H1 (cell line): Measurements from ENCODE around the gene SLC13A5. TPM values are rescaled to one million over a fixed set of nuclear protein-coding genes. Genes with fewer than 3 reads are reported as not detected.

Experiments used
- CTCF ChIA-PET: fragments of 300-600 bp; sonication (Branson Sonifier 250); formaldehyde crosslinking; loops from one replicate; lab custom pipeline; 2021; ENCODE audit not compliant: partially characterized antibody; lab: Charles Lee
- POLR2A ChIA-PET: fragments of 300-600 bp; sonication (Branson Sonifier 250); formaldehyde crosslinking; loops from one replicate; lab custom pipeline; 2021; ENCODE audit warnings: inconsistent platforms; ENCODE audit not compliant: partially characterized antibody; lab: Charles Lee
- DNase-seq, 2 experiments: peaks; one replicate each; pipeline versions ENCODE4 v3.0.0 to v3.0.0-alpha.2; 2010 to 2022; ENCODE audit warnings: low spot score in 2 of 2, low read depth in 1 of 2, mixed read lengths in 1 of 2
- FAIRE-seq: peaks from 2 replicates; lab custom pipeline; 2011; peaks lifted over from hg19 to GRCh38; lab: Jason Lieb, UNC
- H2AFZ ChIP-seq: 2 replicates; pipeline ENCODE4 v1.8.1; 2012; ENCODE audit warnings: low read length, inconsistent platforms
- H2AK5ac ChIP-seq: 2 replicates; pipeline ENCODE4 v1.6.1; 2013; ENCODE audit warnings: low read depth, low read length
- H2BK120ac ChIP-seq: replicated peaks from 2 replicates; pipeline ENCODE3; 2013; ENCODE audit warnings: low read depth, low read length, inconsistent platforms
- H2BK12ac ChIP-seq: 2 replicates; pipeline ENCODE4 v1.6.1; 2013; ENCODE audit warnings: low read depth, low read length
- H2BK15ac ChIP-seq: 2 replicates; pipeline ENCODE4 v1.6.1; 2013; ENCODE audit warnings: low read length
- H2BK20ac ChIP-seq: 2 replicates; pipeline ENCODE4 v1.6.1; 2013; ENCODE audit warnings: low read length
- H2BK5ac ChIP-seq: 2 replicates; pipeline ENCODE4 v1.6.1; 2013; ENCODE audit warnings: low read depth, low read length
- H3K14ac ChIP-seq: 2 replicates; pipeline ENCODE4 v1.6.1; 2013; ENCODE audit warnings: inconsistent platforms; ENCODE audit not compliant: insufficient read length
- H3K18ac ChIP-seq: 2 replicates; pipeline ENCODE4 v1.6.1; 2013; ENCODE audit warnings: low read length; ENCODE audit errors: extremely low read depth
- H3K23ac ChIP-seq: 2 replicates; pipeline ENCODE4 v1.6.1; 2013; ENCODE audit warnings: inconsistent platforms; ENCODE audit not compliant: insufficient read length
- H3K23me2 ChIP-seq: 2 replicates; pipeline ENCODE4 v1.6.1; 2013; ENCODE audit warnings: low read depth, low read length
- H3K27ac ChIP-seq: 2 replicates; pipeline ENCODE4 v1.6.1; 2011; ENCODE audit warnings: low read depth, low read length, inconsistent platforms
- H3K27me3 ChIP-seq, 4 experiments: replicated peaks in 1 of 4; 1 replicate in 1 of 4; 2 replicates in 3 of 4; pipeline versions ENCODE4 v1.6.1 to v1.8.1; 2011 to 2013; ENCODE audit warnings: low read length in 3 of 4, mild to moderate bottlenecking in 3 of 4, inconsistent platforms in 2 of 4, mixed read lengths in 2 of 4, moderate library complexity in 1 of 4; ENCODE audit not compliant: control insufficient read depth in 3 of 4, insufficient read depth in 3 of 4; ENCODE audit errors: extremely low read depth in 1 of 4
- H3K36me3 ChIP-seq, 4 experiments: 2 replicates each; pipeline versions ENCODE4 v1.6.1 to v1.8.1; 2011 to 2013; ENCODE audit warnings: mild to moderate bottlenecking in 4 of 4, low read length in 3 of 4, moderate library complexity in 2 of 4, control low read depth in 1 of 4, inconsistent platforms in 1 of 4; ENCODE audit not compliant: insufficient read depth in 4 of 4, control insufficient read depth in 2 of 4
- H3K4ac ChIP-seq: replicated peaks from 2 replicates; pipeline ENCODE3; 2013; ENCODE audit warnings: low read length, low read depth, mixed read lengths, inconsistent platforms; ENCODE audit not compliant: insufficient read length
- H3K4me1 ChIP-seq, 4 experiments: replicated peaks in 1 of 4; 1 replicate in 1 of 4; 2 replicates in 3 of 4; pipeline versions ENCODE4 v1.6.1 to v1.8.1; 2011 to 2013; ENCODE audit warnings: low read length in 3 of 4, inconsistent platforms in 2 of 4, mixed read lengths in 1 of 4; ENCODE audit not compliant: insufficient read depth in 4 of 4, control insufficient read depth in 3 of 4
- H3K4me2 ChIP-seq, 2 experiments: 2 replicates each; pipeline versions ENCODE4 v1.6.1 to v1.8.1; 2011 to 2013; ENCODE audit warnings: low read depth in 2 of 2, low read length in 2 of 2, control low read depth in 1 of 2, inconsistent platforms in 1 of 2, mild to moderate bottlenecking in 1 of 2; ENCODE audit not compliant: insufficient read depth in 1 of 2
- H3K4me3 ChIP-seq, 4 experiments: fragments of 200-600, 300-600 bp in 1 of 4; sonication (generic), shearing (Covaris generic), sonication (Bioruptor Twin) in 1 of 4; 2 replicates each; pipeline versions ENCODE4 v1.5.1 to v1.8.1; 2011 to 2016; ENCODE audit warnings: low read length in 4 of 4, low read depth in 3 of 4, control low read depth in 2 of 4, inconsistent platforms in 2 of 4, mild to moderate bottlenecking in 2 of 4, mixed read lengths in 1 of 4, moderate library complexity in 1 of 4; ENCODE audit not compliant: insufficient read depth in 2 of 4; ENCODE audit errors: extremely low read depth in 1 of 4
- H3K56ac ChIP-seq: replicated peaks from 2 replicates; pipeline ENCODE3; 2013; ENCODE audit warnings: low read depth, mild to moderate bottlenecking, mixed read lengths, low read length, inconsistent platforms; ENCODE audit not compliant: insufficient read length
- H3K79me1 ChIP-seq: 2 replicates; pipeline ENCODE4 v1.6.1; 2013; ENCODE audit warnings: low read depth, low read length, control low read depth
- H3K79me2 ChIP-seq, 2 experiments: 2 replicates each; pipeline versions ENCODE4 v1.6.1 to v1.8.1; 2012 to 2013; ENCODE audit warnings: low read length in 2 of 2, mild to moderate bottlenecking in 2 of 2, inconsistent platforms in 1 of 2; ENCODE audit not compliant: insufficient read depth in 2 of 2, control insufficient read depth in 1 of 2
- H3K9ac ChIP-seq, 4 experiments: replicated peaks in 1 of 4; 1 replicate in 1 of 4; 2 replicates in 3 of 4; pipeline versions ENCODE4 v1.6.1 to v1.8.1; 2011 to 2013; ENCODE audit warnings: low read depth in 3 of 4, low read length in 3 of 4, control low read depth in 2 of 4, mild to moderate bottlenecking in 2 of 4, moderate library complexity in 2 of 4, inconsistent platforms in 1 of 4; ENCODE audit errors: extremely low read depth in 1 of 4
- H3K9me3 ChIP-seq, 2 experiments: 2 replicates each; pipeline versions ENCODE4 v1.6.1 to v1.8.1; 2012 to 2013; ENCODE audit warnings: mild to moderate bottlenecking in 2 of 2, moderate library complexity in 2 of 2, control low read depth in 1 of 2, inconsistent platforms in 1 of 2, low read depth in 1 of 2, low read length in 1 of 2, mixed read lengths in 1 of 2; ENCODE audit not compliant: insufficient read depth in 2 of 2
- H4K20me1 ChIP-seq, 2 experiments: replicated peaks in 1 of 2; 2 replicates each; pipeline versions ENCODE3 to v1.8.1; 2011 to 2013; ENCODE audit warnings: inconsistent platforms in 2 of 2, low read length in 2 of 2, mild to moderate bottlenecking in 1 of 2; ENCODE audit not compliant: insufficient read depth in 2 of 2, control insufficient read depth in 1 of 2
- H4K5ac ChIP-seq: 2 replicates; pipeline ENCODE4 v1.6.1; 2013; ENCODE audit warnings: low read length, low read depth, mixed read lengths, inconsistent platforms; ENCODE audit not compliant: insufficient read length
- H4K8ac ChIP-seq: 2 replicates; pipeline ENCODE4 v1.8.0; 2013; ENCODE audit warnings: mild to moderate bottlenecking, moderate library complexity, low read length, inconsistent platforms; ENCODE audit not compliant: insufficient read depth; ENCODE audit errors: extremely low read depth
- H4K91ac ChIP-seq: replicated peaks from 2 replicates; pipeline ENCODE3; 2013; ENCODE audit warnings: low read length, mixed read lengths, inconsistent platforms; ENCODE audit not compliant: insufficient read length
- WGBS, 2 experiments: shearing (Covaris generic) in 1 of 2; methylation state at CpG; one replicate each; pipeline versions ENCODE4 v1.1.6 to v1.1.7; 2013 to 2015; ENCODE audit warnings: low lambda C conversion rate in 2 of 2, mixed read lengths in 2 of 2, inconsistent platforms in 1 of 2, low coverage in 1 of 2, missing lambda C conversion rate in 1 of 2; ENCODE audit not compliant: insufficient replicate concordance in 2 of 2, insufficient coverage in 1 of 2, insufficient read length in 1 of 2; ENCODE audit errors: extremely low coverage in 1 of 2, missing lambda C conversion rate in 1 of 2; 5-methylcytosine and 5-hydroxymethylcytosine counted together
- polyA plus RNA-seq, 7 experiments: library from polyadenylated mRNA; depleted of rRNA in 3 of 7; stranded (reverse) in 5 of 7; unstranded in 2 of 7; fragments of >200 nt in 5 of 7; fragments of 200-250 nt in 2 of 7; gene quantifications; 1 replicate in 5 of 7; 2 replicates in 1 of 7; 4 replicates in 1 of 7; pipeline versions ENCODE4 v1.2.1 to v1.2.3, GENCODE V29; 2011 to 2013; ENCODE audit warnings: missing spikeins in 2 of 7, mixed read lengths in 2 of 7
- total RNA-seq: library from RNA; stranded (reverse); fragmentation: NEBNext Ultra II Directional; extraction: Animal tissue kit (Norgen Biotek cat#: 25700); gene quantifications from 2 replicates; pipeline ENCODE4 v1.2.1, GENCODE V29; 2021

SLC13A5 gene
- total and polyA plus RNA-seq, 2 of the 8 experiments (the other 6 are each of a cell fraction or from before 2014, with no cell fraction given): 2.1 to 2.6 TPM

GRCh38 chr17:6661464-6661848 is 51.7 kb downstream of the SLC13A5 start:
- peaks cover 0 to 16% (median 11%) of the 10 kb centered on the region in 4 experiments; a peak in 6 of 7 replicates for H3K27me3 ChIP-seq
- H3K4me3 ChIP-seq: no peak overlapping the region
- WGBS, 2 experiments: 87% methylated on average over 2 of the region's 2 CpGs; no CpG with 5 or more reads in 1 of the 2 experiments
- FAIRE-seq (no peak), DNase-seq (no peak)
- H4K8ac ChIP-seq: no peak overlapping the region
- no peak overlapping the region for H3K4ac ChIP-seq
- H2BK15ac ChIP-seq: no peak overlapping the region
- H3K27ac ChIP-seq: no peak overlapping the region
- ChIA-PET CTCF (interaction anchor here (0.9 to 1.7 kb wide), 2 partner anchors 129 to 343 kb away, joined by 3 to 4 read pairs; no protein-coding TSS in a partner anchor), POLR2A (interaction anchor here (0.9 kb wide), 1 partner anchor 132 kb away, joined by 3 read pairs; no protein-coding TSS in a partner anchor)
- H3K79me2 ChIP-seq: no peaks in the 10 kb centered on the region
- H4K91ac ChIP-seq: no peak overlapping the region
- no peaks in the 10 kb centered on the region for H3K36me3 ChIP-seq
- H3K9me3 ChIP-seq: no peaks in the 10 kb centered on the region
- H3K56ac ChIP-seq: no peak overlapping the region
- H3K9ac ChIP-seq: no peak overlapping the region
- H3K23me2 ChIP-seq: no peaks in the 10 kb centered on the region; the same call in 1 of the 2 replicates
- H3K4me1 ChIP-seq: peaks cover 0 to 7% (median 4%) of the 10 kb centered on the region in 4 experiments; a peak in 3 of 7 replicates
- no peak overlapping the region for H3K23ac ChIP-seq
- H2BK120ac ChIP-seq: no peak overlapping the region
- no peak overlapping the region for H4K5ac ChIP-seq
- no peak overlapping the region for H2AFZ ChIP-seq
- no peak overlapping the region for H3K14ac ChIP-seq
- H2BK5ac ChIP-seq: no peak overlapping the region
- no peak overlapping the region for H2BK12ac ChIP-seq
- H4K20me1 ChIP-seq: no peaks in the 10 kb centered on the region
- H3K18ac ChIP-seq: no peak overlapping the region
- H3K4me2 ChIP-seq: no peak overlapping the region
- no peak overlapping the region for H2AK5ac ChIP-seq
- no peak overlapping the region for H2BK20ac ChIP-seq
- no peaks in the 10 kb centered on the region for H3K79me1 ChIP-seq
